Spleen (tissue), 11 donors: ENCODE data around the gene ZNF275. TPM values are rescaled to one million over a fixed set of nuclear protein-coding genes. Genes with fewer than 3 reads are reported as not detected.

Experiments
- DNase-seq: peaks from one replicate; pipeline ENCODE4 v3.0.0-alpha.2; 2020
- H3K27ac ChIP-seq, 8 donors: fragments of 200-600 bp; sonication (generic) in 7 of 8; 1 replicate in 4 of 8; 2 replicates in 4 of 8; pipeline versions ENCODE4 v1.5.0 to v1.8.0; 2016 to 2021; ENCODE audit warnings: inconsistent platforms in 4 of 8, mild to moderate bottlenecking in 4 of 8, moderate library complexity in 1 of 8
- H3K27me3 ChIP-seq, 7 donors: fragments of 200-600 bp; sonication (generic) in 6 of 7; replicated peaks in 1 of 7; 1 replicate in 4 of 7; 2 replicates in 3 of 7; pipeline versions ENCODE4 v1.5.0 to v1.8.0; 2016 to 2021; ENCODE audit warnings: inconsistent platforms in 3 of 7, mild to moderate bottlenecking in 1 of 7
- H3K36me3 ChIP-seq, 6 donors: fragments of 200-600 bp; sonication (generic) in 5 of 6; 1 replicate in 4 of 6; 2 replicates in 2 of 6; pipeline versions ENCODE4 v1.5.0 to v1.8.0; 2016 to 2021; ENCODE audit warnings: inconsistent platforms in 2 of 6
- H3K4me1 ChIP-seq, 6 donors: fragments of 200-600 bp; sonication (generic) in 5 of 6; 1 replicate in 3 of 6; 2 replicates in 3 of 6; pipeline versions ENCODE4 v1.5.0 to v1.8.0; 2016 to 2021; ENCODE audit warnings: inconsistent platforms in 3 of 6
- H3K4me3 ChIP-seq, 8 donors: fragments of 200-600 bp; sonication (generic) in 7 of 8; 1 replicate in 4 of 8; 2 replicates in 4 of 8; pipeline versions ENCODE4 v1.5.0 to v1.8.0; 2016 to 2021; ENCODE audit warnings: inconsistent platforms in 4 of 8, mild to moderate bottlenecking in 4 of 8, moderate library complexity in 2 of 8
- H3K9me3 ChIP-seq, 8 donors: fragments of 200-600 bp; sonication (generic) in 7 of 8; 1 replicate in 4 of 8; 2 replicates in 4 of 8; pipeline versions ENCODE4 v1.5.0 to v1.8.0; 2016 to 2021; ENCODE audit warnings: inconsistent platforms in 4 of 8
- POLR2A ChIP-seq, 3 donors: fragments of 450-650 bp; IDR thresholded peaks; one replicate each; pipeline ENCODE4 v1.5.1; 2017; ENCODE audit warnings: antibody characterized with exemption in 3 of 3, mild to moderate bottlenecking in 1 of 3
- POLR2AphosphoS5 ChIP-seq, 3 donors: sonication (generic); formaldehyde crosslinking; IDR thresholded peaks; one replicate each; pipeline ENCODE4 v1.5.1; 2017; ENCODE audit warnings: antibody characterized with exemption in 3 of 3
- WGBS, 5 donors: extraction: QIAGEN DNeasy Blood & Tissue Kit in 3 of 5; methylation state at CpG; one replicate each; pipeline versions ENCODE4 v1.1.5 to v1.1.7; 2013 to 2018; 5-methylcytosine and 5-hydroxymethylcytosine counted together
- intact Hi-C: fragments of 100-400 bp; cut with DNase I; formaldehyde crosslinking; loops from one replicate; pipeline ENCODE4 v1.15.0; 2023; ENCODE audit warnings: low total_unique reads
- polyA plus RNA-seq, 3 donors: library from polyadenylated mRNA; stranded (reverse); fragments of 200-250 nt; gene quantifications; one replicate each; pipeline ENCODE4 v1.2.1, GENCODE V29; 2013
- total RNA-seq, 7 donors: library from RNA; depleted of rRNA in 3 of 7; stranded (reverse); fragments of >200 nt in 3 of 7; fragmentation: NEBNext Ultra II Directional in 4 of 7; extraction: Animal tissue kit (Norgen Biotek cat#: 25700) in 4 of 7; gene quantifications; one replicate each; pipeline versions ENCODE4 v1.1.0 to v1.2.1, GENCODE V29; 2016 to 2021
- TF ChIP-seq, protein P1 (sequence below), 11 experiments: fragments of 200-600 bp in 7 of 11; fragments of 450-650 bp in 4 of 11; sonication (generic) in 4 of 11; IDR thresholded peaks in 8 of 11; conservative IDR thresholded peaks in 3 of 11; 1 replicate in 7 of 11; 2 replicates in 4 of 11; pipeline versions ENCODE4 v1.4.0 to v1.8.0; 2016 to 2021; ENCODE audit warnings: antibody characterized with exemption in 11 of 11, inconsistent platforms in 4 of 11, mild to moderate bottlenecking in 1 of 11
- donor health status: healthy with polysubstance abuse.
- donor health status: DM: no; HTN: no; CAD: no; lungs with moderate emphysema.
- donor health status: DM: no; HTN: no; CAD: no.
- donor health status: Bipolar disorder and iron deficiency.
- donor health status: healthy.
- donor health status: DM: no; HTN: no; CAD: no.
- donor health status: DM: yes; HTN: yes; CAD: no.

Gene ZNF275
- total and polyA plus RNA-seq, 10 donors, result 2.9 to 33.8 (median 22.8) TPM

DNA sequence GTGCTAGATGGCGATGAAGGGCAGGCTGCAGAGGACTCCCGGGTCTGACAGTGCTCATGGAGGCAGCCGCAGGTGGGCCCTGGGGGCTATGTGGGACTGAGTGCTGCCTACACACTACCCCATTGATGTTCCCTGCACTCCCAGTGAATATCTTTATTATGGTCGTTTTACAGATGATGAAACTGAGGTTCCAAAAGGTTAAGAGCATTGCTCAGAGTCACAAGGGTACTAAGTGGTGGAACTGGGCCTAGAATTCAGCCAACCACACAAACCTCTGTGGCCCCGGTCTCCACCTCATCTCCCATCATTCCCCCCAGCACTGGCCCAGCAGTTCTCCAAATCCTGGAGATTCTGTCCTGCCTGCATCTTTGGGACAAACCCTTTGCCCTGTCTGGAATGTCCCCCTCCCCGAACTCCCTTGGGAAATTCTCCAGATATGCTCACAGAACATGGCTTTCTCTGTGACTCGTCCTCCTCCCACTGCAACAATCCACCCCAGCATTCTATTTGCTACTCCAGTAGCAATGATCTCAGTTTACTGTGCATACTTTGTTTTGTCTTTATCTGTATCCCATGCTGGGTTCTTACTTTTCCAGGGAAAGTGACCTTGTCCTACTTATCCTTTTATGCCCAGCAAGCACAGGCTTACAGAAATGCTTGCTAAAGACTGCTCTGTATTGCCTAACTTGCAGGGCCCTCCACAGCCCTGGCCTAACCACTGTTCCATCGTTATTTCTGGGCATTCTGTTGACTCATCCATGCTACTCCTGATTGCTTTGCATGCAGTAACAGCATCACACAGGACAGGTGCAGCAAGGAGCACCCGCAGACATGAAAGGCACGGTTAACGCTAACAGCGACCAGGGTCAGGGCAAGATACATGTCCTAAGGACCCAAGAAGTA, 26.4 kb upstream of the ZNF275 start:
- no peak for TF ChIP-seq POLR2A (IDR thresholded peaks at IDR 0.05)
- TF ChIP-seq, protein P1, sequence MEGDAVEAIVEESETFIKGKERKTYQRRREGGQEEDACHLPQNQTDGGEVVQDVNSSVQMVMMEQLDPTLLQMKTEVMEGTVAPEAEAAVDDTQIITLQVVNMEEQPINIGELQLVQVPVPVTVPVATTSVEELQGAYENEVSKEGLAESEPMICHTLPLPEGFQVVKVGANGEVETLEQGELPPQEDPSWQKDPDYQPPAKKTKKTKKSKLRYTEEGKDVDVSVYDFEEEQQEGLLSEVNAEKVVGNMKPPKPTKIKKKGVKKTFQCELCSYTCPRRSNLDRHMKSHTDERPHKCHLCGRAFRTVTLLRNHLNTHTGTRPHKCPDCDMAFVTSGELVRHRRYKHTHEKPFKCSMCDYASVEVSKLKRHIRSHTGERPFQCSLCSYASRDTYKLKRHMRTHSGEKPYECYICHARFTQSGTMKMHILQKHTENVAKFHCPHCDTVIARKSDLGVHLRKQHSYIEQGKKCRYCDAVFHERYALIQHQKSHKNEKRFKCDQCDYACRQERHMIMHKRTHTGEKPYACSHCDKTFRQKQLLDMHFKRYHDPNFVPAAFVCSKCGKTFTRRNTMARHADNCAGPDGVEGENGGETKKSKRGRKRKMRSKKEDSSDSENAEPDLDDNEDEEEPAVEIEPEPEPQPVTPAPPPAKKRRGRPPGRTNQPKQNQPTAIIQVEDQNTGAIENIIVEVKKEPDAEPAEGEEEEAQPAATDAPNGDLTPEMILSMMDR (IDR thresholded peaks at IDR 0.05 in 8 of 11, conservative IDR thresholded peaks at IDR 0.05 in 3 of 11), result no peak
- TF ChIP-seq POLR2AphosphoS5 (IDR thresholded peaks at IDR 0.05), result no peak
- WGBS, 5 donors, result 72 to 85% (median 75%) methylated on average over 6 to 12 of the region's 12 CpGs
- H3K27ac ChIP-seq, result no peak overlapping the region
- H3K36me3 ChIP-seq, result no peaks in the 10 kb centered on the region
- no peaks in the 10 kb centered on the region for H3K9me3 ChIP-seq
- H3K4me1 ChIP-seq, result no peaks in the 10 kb centered on the region
- no peak overlapping the region for H3K4me3 ChIP-seq
- intact Hi-C loops, result no loop called here
- no peak for DNase-seq
- peaks cover 0 to 18% (median 0%) of the 10 kb centered on the region in 7 donors for H3K27me3 ChIP-seq

DNA sequence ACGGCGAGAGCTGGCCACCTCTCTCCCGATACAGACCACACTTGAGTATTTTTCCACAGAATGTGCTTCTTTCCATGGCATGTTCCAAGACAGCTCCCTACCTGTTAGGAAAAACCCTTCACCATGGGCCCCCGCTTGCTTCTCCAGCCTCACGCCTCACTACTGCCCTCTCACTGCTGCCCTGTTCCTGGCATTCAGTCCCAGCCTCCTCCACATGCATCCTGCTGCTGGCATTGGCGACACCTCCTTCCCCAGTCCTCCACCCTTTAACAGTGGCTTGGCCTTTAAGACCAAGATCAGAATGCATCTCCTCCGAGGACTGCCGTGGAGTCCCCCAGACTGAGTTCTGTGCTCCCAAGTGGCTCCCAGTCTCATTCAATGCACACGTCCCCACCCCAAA, 23.1 kb upstream of the ZNF275 start:
- Histone ChIP-seq H3K27me3 (peaks cover 0 to 7% (median 0%) of the 10 kb centered on the region in 7 donors), H3K9me3 (no peaks in the 10 kb centered on the region), H3K4me3 (no peak overlapping the region), H3K27ac (no peak overlapping the region), H3K4me1 (no peaks in the 10 kb centered on the region), H3K36me3 (no peaks in the 10 kb centered on the region)
- intact Hi-C loops, result no loop called here
- TF ChIP-seq POLR2AphosphoS5 (IDR thresholded peaks at IDR 0.05), result no peak
- TF ChIP-seq, protein P1 (IDR thresholded peaks at IDR 0.05 in 8 of 11, conservative IDR thresholded peaks at IDR 0.05 in 3 of 11), result no peak
- TF ChIP-seq POLR2A (IDR thresholded peaks at IDR 0.05), result no peak
- 80 to 94% (median 90%) methylated on average over 8 to 9 of the region's 9 CpGs for WGBS, 5 donors
- DNase-seq, result no peak

DNA sequence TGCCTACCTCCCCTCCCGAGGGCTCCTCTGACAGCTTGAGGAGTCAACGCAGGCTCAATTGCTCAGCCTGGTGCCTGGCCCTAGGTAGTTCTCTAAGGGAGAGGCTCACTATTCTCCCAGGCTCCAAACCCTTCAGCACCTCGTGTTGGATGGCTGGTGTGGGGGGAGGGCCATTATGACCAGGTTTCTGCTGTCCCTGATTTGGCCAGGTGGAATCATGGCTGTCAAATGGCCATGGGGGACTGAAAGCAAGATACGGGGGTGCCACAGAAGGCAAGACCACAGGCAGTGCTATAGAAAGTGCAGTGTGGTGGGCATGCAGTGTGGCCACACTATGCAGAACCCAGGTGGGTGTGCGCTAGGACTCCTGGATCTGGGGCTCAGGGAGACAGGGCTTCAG, 21.9 kb upstream of the ZNF275 start:
- Histone ChIP-seq H3K4me3 (no peak overlapping the region), H3K36me3 (no peaks in the 10 kb centered on the region), H3K27me3 (no peaks in the 10 kb centered on the region), H3K9me3 (no peaks in the 10 kb centered on the region), H3K4me1 (no peaks in the 10 kb centered on the region), H3K27ac (no peak overlapping the region)
- DNase-seq, result no peak
- 72 to 80% (median 78%) methylated on average over 3 to 5 of the region's 5 CpGs for WGBS, 5 donors
- intact Hi-C loops, result no loop called here
- TF ChIP-seq, protein P1 (IDR thresholded peaks at IDR 0.05 in 8 of 11, conservative IDR thresholded peaks at IDR 0.05 in 3 of 11), result no peak
- TF ChIP-seq POLR2A (IDR thresholded peaks at IDR 0.05) (no peak), POLR2AphosphoS5 (IDR thresholded peaks at IDR 0.05) (no peak)

DNA sequence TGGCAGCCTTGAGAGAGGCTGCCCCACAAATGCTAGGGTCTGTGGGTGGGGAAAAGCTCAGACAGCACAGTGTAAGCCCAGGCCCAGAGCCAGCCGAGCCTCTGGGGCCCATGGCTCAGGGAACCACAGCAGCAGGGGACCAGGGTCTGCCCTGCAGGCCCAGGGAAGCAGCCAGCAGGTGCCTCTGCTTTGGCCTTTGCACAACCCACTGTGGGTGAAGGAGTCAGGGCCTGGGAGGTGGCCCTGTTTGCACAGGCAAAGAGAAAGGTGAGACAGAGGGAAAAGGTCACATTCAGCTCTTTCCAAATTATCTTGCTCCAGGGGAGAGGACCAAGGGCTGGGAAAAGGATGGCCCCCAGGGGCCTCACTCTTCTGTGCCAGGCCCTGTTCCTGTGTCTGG, 21.1 kb upstream of the ZNF275 start:
- intact Hi-C loops, result no loop called here
- DNase-seq, result no peak
- no peak overlapping the region for H3K27ac ChIP-seq
- TF ChIP-seq POLR2AphosphoS5 (IDR thresholded peaks at IDR 0.05) (no peak), POLR2A (IDR thresholded peaks at IDR 0.05) (no peak)
- TF ChIP-seq, protein P1 (IDR thresholded peaks at IDR 0.05 in 8 of 11, conservative IDR thresholded peaks at IDR 0.05 in 3 of 11), result no peak
- H3K4me3 ChIP-seq, result no peak overlapping the region
- H3K4me1 ChIP-seq, result no peaks in the 10 kb centered on the region
- H3K36me3 ChIP-seq, result no peaks in the 10 kb centered on the region
- no peaks in the 10 kb centered on the region for H3K9me3 ChIP-seq
- no peaks in the 10 kb centered on the region for H3K27me3 ChIP-seq
- WGBS, 5 donors, result 45 to 100% (median 71%) methylated on average over 1 of the region's 1 CpG
